ENCODE data around the gene IGF2BP2. TPM values are rescaled to one million over a fixed set of nuclear protein-coding genes. Genes with fewer than 3 reads are reported as not detected.

The IGF2BP2 gene
- total and polyA plus RNA-seq, 2 donors (not counting 1 experiment from before 2014, with no cell fraction given), result 0.01 TPM; not detected in 1

GRCh38 chr3:185744997-185745843 is 79.6 kb downstream of the IGF2BP2 start:
- Histone ChIP-seq H3K9me3 (ENCODE audit: control extremely low read depth in 1 of 3, control insufficient read depth in 2 of 3, insufficient read depth in 1 of 3, low read length in 2 of 3) (no peaks in the 10 kb centered on the region), H2AFZ (ENCODE audit: insufficient read depth, low read depth, low read length, poor library complexity, severe bottlenecking) (peak overlapping the region; percentile 57), H4K20me1 (ENCODE audit: control insufficient read depth, insufficient read depth, low read length, poor library complexity, severe bottlenecking) (no peaks in the 10 kb centered on the region), H3K79me2 (ENCODE audit: control insufficient read depth, insufficient read depth, low read length) (no peaks in the 10 kb centered on the region), H3K27ac (ENCODE audit: low read length in 2 of 2) (peak overlapping the region in 1 of 2 donors; percentile 21), H3K4me2 (replicated peaks; ENCODE audit: low read depth, low read length, poor library complexity, severe bottlenecking) (peak overlapping the region; percentile 53), H3K4me1 (ENCODE audit: control insufficient read depth in 2 of 2, insufficient read depth in 2 of 2, low read length in 2 of 2) (peaks cover 26 to 31% of the 10 kb centered on the region in 2 donors), H3K36me3 (replicated peaks in 1 of 2; ENCODE audit: control extremely low read depth in 1 of 2, control insufficient read depth in 1 of 2, extremely low read depth in 1 of 2, insufficient read depth in 2 of 2, low read length in 1 of 2) (no peaks in the 10 kb centered on the region), H3K27me3 (replicated peaks in 1 of 4; ENCODE audit: control extremely low read depth in 1 of 4, control insufficient read depth in 3 of 4, insufficient read depth in 4 of 4, low read length in 3 of 4) (no peaks in the 10 kb centered on the region), H3K4me3 (ENCODE audit: control extremely low read depth in 1 of 5, extremely low read depth in 1 of 5, insufficient read depth in 1 of 5, low read depth in 2 of 5, low read length in 4 of 5) (no peak overlapping the region), H3K9ac (ENCODE audit: low read length) (peak overlapping the region; percentile 5)
- H3K9me3 Mint-ChIP-seq (ENCODE audit: insufficient read depth), result no peaks in the 10 kb centered on the region
- ChIA-PET CTCF (interaction anchor here (2.4 kb wide), 1 partner anchor 19 kb away, joined by 7 read pairs; no protein-coding TSS in a partner anchor), POLR2A (no interaction called here)
- no peak for TF ChIP-seq CTCF (IDR thresholded peaks at IDR 0.05)
- no peak for TF ChIP-seq EZH2 (IDR thresholded peaks at IDR 0.05; ENCODE audit: borderline replicate concordance, insufficient read depth, low read depth, low read length, poor library complexity, severe bottlenecking)
- 12% methylated on average over 7 of the region's 12 CpGs for WGBS (ENCODE audit: insufficient coverage)
- peak overlapping the region; percentile 69 for H3K4me3 Mint-ChIP-seq
- H3K27me3 Mint-ChIP-seq, result peaks cover 9% of the 10 kb centered on the region
- H3K4me1 Mint-ChIP-seq, result peaks cover 29% of the 10 kb centered on the region
- ATAC-seq (ENCODE audit: low read depth), result no peak
- H3K27ac Mint-ChIP-seq, result peak overlapping the region; percentile 56
- peak; percentile 25 for DNase-seq
- intact Hi-C loops (cut with micrococcal nuclease), result no loop called here

- TF ChIP-seq CTCF (IDR thresholded peaks at IDR 0.05) (no peak), EZH2 (IDR thresholded peaks at IDR 0.05; ENCODE audit: borderline replicate concordance, insufficient read depth, low read depth, low read length, poor library complexity, severe bottlenecking) (no peak)
- no peak overlapping the region for H2AFZ ChIP-seq (ENCODE audit: insufficient read depth, low read depth, low read length, poor library complexity, severe bottlenecking)
- H3K27ac ChIP-seq (ENCODE audit: low read length in 2 of 2), result no peak overlapping the region
- H3K9me3 ChIP-seq (ENCODE audit: control extremely low read depth in 1 of 3, control insufficient read depth in 2 of 3, insufficient read depth in 1 of 3, low read length in 2 of 3), result no peaks in the 10 kb centered on the region
- no peak overlapping the region for H3K4me2 ChIP-seq (replicated peaks; ENCODE audit: low read depth, low read length, poor library complexity, severe bottlenecking)
- no peaks in the 10 kb centered on the region for H3K27me3 ChIP-seq (replicated peaks in 1 of 4; ENCODE audit: control extremely low read depth in 1 of 4, control insufficient read depth in 3 of 4, insufficient read depth in 4 of 4, low read length in 3 of 4)
- ATAC-seq (ENCODE audit: low read depth) (no peak), DNase-seq (no peak)
- no peak overlapping the region for H3K27ac Mint-ChIP-seq
- 71% methylated on average over 1 of the region's 2 CpGs for WGBS (ENCODE audit: insufficient coverage)
- no peaks in the 10 kb centered on the region for H3K79me2 ChIP-seq (ENCODE audit: control insufficient read depth, insufficient read depth, low read length)
- CTCF ChIA-PET, result interaction anchor here (0.7 to 1.5 kb wide), 2 partner anchors 27 to 205 kb away, joined by 5 read pairs; no protein-coding TSS in a partner anchor
- no peaks in the 10 kb centered on the region for H4K20me1 ChIP-seq (ENCODE audit: control insufficient read depth, insufficient read depth, low read length, poor library complexity, severe bottlenecking)
- POLR2A ChIA-PET, result no interaction called here
- H3K27me3 Mint-ChIP-seq, result peaks cover 8% of the 10 kb centered on the region
- peaks cover 22 to 23% of the 10 kb centered on the region in 2 donors for H3K4me1 ChIP-seq (ENCODE audit: control insufficient read depth in 2 of 2, insufficient read depth in 2 of 2, low read length in 2 of 2)
- no peak overlapping the region for H3K9ac ChIP-seq (ENCODE audit: low read length)
- no peak overlapping the region for H3K4me3 Mint-ChIP-seq
- no peaks in the 10 kb centered on the region for H3K9me3 Mint-ChIP-seq (ENCODE audit: insufficient read depth)
- intact Hi-C loops (cut with micrococcal nuclease), result no loop called here
- H3K4me3 ChIP-seq (ENCODE audit: control extremely low read depth in 1 of 5, extremely low read depth in 1 of 5, insufficient read depth in 1 of 5, low read depth in 2 of 5, low read length in 4 of 5), result no peak overlapping the region
- peaks cover 27% of the 10 kb centered on the region for H3K4me1 Mint-ChIP-seq
- H3K36me3 ChIP-seq (replicated peaks in 1 of 2; ENCODE audit: control extremely low read depth in 1 of 2, control insufficient read depth in 1 of 2, extremely low read depth in 1 of 2, insufficient read depth in 2 of 2, low read length in 1 of 2), result no peaks in the 10 kb centered on the region
Observed at GRCh38 chr3:185741586-185741985, 83.3 kb downstream of the IGF2BP2 start.
